GM21825 (cell line): ENCODE data around the gene PRR4.

Source experiments
- ATAC-seq: cut with Tn5 transposase; IDR thresholded peaks from one replicate; pipeline ENCODE4 v1.9.1; 2021; ENCODE audit warnings: mild to moderate bottlenecking, moderate library complexity; ENCODE audit not compliant: unreplicated experiment

PRR4 gene

GRCh38 chr12:10802587-10802986, 46.7 kb downstream of the PRR4 start, which contains the start of gene TAS2R7:
Gene TAS2R7 (minus strand): TSS chr12:10802627. CDS start chr12:10802570, 57 bp downstream.
- no peak for ATAC-seq

- ATAC-seq, result no peak
Observed at GRCh38 chr12:10801741-10802140, 47.5 kb downstream of the PRR4 start.
